ENCODE data around the gene GUCY1A1.

GUCY1A1 gene

DNA sequence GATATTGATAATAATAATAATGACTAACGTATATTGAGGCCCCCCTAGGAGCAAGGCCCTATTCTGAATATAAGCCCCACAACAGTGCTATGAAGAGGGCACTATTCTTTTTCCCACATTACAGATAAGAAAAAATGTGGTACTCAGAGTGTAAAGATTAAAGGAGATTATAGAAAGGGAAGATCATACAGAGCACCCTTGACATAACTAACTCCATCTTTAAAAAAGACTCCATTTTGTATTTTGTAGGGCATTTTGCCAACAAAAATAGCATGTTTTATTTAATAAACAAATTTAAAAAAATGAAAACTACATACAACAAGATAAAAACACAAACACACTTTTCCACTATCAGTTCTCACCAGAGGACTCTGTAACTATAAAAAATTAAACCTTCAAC, 42.1 kb downstream of the GUCY1A1 start:
- no peak for DNase-seq (ENCODE audit: low spot score)
- Histone ChIP-seq H3K36me3 (ENCODE audit: low read depth) (no peaks in the 10 kb centered on the region), H3K9me3 (ENCODE audit: severe bottlenecking) (no peaks in the 10 kb centered on the region), H3K27ac (ENCODE audit: poor library complexity, severe bottlenecking) (no peak overlapping the region), H3K4me1 (ENCODE audit: insufficient read depth, poor library complexity, severe bottlenecking) (no peaks in the 10 kb centered on the region), H3K4me3 (ENCODE audit: severe bottlenecking) (no peak overlapping the region), H3K27me3 (ENCODE audit: insufficient read depth, poor library complexity, severe bottlenecking) (no peaks in the 10 kb centered on the region)
- ATAC-seq (ENCODE audit: low read depth), result no peak
- TF ChIP-seq, protein P1, sequence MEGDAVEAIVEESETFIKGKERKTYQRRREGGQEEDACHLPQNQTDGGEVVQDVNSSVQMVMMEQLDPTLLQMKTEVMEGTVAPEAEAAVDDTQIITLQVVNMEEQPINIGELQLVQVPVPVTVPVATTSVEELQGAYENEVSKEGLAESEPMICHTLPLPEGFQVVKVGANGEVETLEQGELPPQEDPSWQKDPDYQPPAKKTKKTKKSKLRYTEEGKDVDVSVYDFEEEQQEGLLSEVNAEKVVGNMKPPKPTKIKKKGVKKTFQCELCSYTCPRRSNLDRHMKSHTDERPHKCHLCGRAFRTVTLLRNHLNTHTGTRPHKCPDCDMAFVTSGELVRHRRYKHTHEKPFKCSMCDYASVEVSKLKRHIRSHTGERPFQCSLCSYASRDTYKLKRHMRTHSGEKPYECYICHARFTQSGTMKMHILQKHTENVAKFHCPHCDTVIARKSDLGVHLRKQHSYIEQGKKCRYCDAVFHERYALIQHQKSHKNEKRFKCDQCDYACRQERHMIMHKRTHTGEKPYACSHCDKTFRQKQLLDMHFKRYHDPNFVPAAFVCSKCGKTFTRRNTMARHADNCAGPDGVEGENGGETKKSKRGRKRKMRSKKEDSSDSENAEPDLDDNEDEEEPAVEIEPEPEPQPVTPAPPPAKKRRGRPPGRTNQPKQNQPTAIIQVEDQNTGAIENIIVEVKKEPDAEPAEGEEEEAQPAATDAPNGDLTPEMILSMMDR (IDR thresholded peaks at IDR 0.05; ENCODE audit: poor library complexity, severe bottlenecking), result no peak

DNA sequence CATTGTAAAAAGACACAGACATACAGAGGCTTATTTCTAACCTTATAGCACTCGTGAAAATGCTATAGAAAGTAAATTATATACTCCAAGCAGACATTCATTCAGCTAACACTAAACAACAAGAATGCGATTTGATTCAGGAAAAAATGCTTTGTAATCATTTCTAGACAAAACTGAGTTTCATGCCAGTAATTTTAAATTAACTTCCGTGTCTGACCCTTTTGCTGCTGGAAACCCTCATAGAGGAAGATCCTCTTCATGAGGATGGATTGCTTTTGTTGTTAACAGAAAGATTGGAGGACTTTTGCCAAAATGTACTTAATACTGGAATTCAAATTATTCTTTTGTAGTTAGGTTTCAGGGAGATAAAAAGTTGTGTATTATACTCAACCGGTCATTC, 43.3 kb downstream of the GUCY1A1 start:
- Histone ChIP-seq H3K36me3 (ENCODE audit: low read depth) (no peaks in the 10 kb centered on the region), H3K4me1 (ENCODE audit: insufficient read depth, poor library complexity, severe bottlenecking) (no peaks in the 10 kb centered on the region), H3K4me3 (ENCODE audit: severe bottlenecking) (no peak overlapping the region), H3K27me3 (ENCODE audit: insufficient read depth, poor library complexity, severe bottlenecking) (no peaks in the 10 kb centered on the region), H3K27ac (ENCODE audit: poor library complexity, severe bottlenecking) (no peak overlapping the region), H3K9me3 (ENCODE audit: severe bottlenecking) (no peaks in the 10 kb centered on the region)
- TF ChIP-seq, protein P1 (IDR thresholded peaks at IDR 0.05; ENCODE audit: poor library complexity, severe bottlenecking), result no peak
- DNase-seq (ENCODE audit: low spot score) (no peak), ATAC-seq (ENCODE audit: low read depth) (no peak)

DNA sequence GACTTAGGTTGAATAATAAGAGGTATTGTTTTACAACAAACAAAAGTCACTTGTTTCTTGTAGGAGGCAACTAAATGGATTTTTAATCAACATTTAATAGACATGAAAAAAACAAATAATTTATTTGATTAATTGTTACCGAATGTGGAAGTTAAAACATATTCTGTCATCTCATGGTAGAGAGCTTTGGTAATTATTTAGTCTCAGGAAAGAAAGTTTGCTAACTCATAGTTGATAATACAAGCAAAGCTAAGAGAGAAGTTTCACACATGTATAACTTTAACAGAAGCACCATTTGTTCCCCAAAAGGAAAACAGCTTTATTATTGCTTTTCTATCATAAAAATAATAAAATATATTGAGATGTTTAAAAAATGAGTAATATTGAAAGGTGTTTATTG, 44.9 kb downstream of the GUCY1A1 start:
- TF ChIP-seq, protein P1 (IDR thresholded peaks at IDR 0.05; ENCODE audit: poor library complexity, severe bottlenecking), result no peak
- DNase-seq (ENCODE audit: low spot score), result no peak
- Histone ChIP-seq H3K4me3 (ENCODE audit: severe bottlenecking) (no peak overlapping the region), H3K9me3 (ENCODE audit: severe bottlenecking) (no peaks in the 10 kb centered on the region), H3K4me1 (ENCODE audit: insufficient read depth, poor library complexity, severe bottlenecking) (no peaks in the 10 kb centered on the region), H3K27ac (ENCODE audit: poor library complexity, severe bottlenecking) (no peak overlapping the region), H3K36me3 (ENCODE audit: low read depth) (no peaks in the 10 kb centered on the region), H3K27me3 (ENCODE audit: insufficient read depth, poor library complexity, severe bottlenecking) (no peaks in the 10 kb centered on the region)
- no peak for ATAC-seq (ENCODE audit: low read depth)

DNA sequence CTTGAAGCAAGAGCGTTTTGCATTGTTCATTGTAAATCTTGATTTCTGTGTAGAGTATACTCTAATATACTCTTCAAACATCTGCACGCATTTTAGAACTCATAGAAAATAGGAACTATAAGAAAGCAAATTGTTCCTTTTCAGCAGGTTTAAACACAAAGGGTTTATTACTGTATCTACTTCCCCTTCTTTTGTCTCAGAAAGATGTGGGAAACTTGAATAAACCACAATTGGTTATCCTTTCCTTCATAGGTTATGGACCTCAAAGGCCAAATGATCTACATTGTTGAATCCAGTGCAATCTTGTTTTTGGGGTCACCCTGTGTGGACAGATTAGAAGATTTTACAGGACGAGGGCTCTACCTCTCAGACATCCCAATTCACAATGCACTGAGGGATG, 46.2 kb downstream of the GUCY1A1 start:
- Histone ChIP-seq H3K9me3 (ENCODE audit: severe bottlenecking) (no peaks in the 10 kb centered on the region), H3K27me3 (ENCODE audit: insufficient read depth, poor library complexity, severe bottlenecking) (no peaks in the 10 kb centered on the region), H3K27ac (ENCODE audit: poor library complexity, severe bottlenecking) (no peak overlapping the region), H3K4me1 (ENCODE audit: insufficient read depth, poor library complexity, severe bottlenecking) (no peaks in the 10 kb centered on the region), H3K4me3 (ENCODE audit: severe bottlenecking) (no peak overlapping the region), H3K36me3 (ENCODE audit: low read depth) (no peaks in the 10 kb centered on the region)
- DNase-seq (ENCODE audit: low spot score), result no peak
- ATAC-seq (ENCODE audit: low read depth), result no peak
- TF ChIP-seq, protein P1 (IDR thresholded peaks at IDR 0.05; ENCODE audit: poor library complexity, severe bottlenecking), result no peak

DNA sequence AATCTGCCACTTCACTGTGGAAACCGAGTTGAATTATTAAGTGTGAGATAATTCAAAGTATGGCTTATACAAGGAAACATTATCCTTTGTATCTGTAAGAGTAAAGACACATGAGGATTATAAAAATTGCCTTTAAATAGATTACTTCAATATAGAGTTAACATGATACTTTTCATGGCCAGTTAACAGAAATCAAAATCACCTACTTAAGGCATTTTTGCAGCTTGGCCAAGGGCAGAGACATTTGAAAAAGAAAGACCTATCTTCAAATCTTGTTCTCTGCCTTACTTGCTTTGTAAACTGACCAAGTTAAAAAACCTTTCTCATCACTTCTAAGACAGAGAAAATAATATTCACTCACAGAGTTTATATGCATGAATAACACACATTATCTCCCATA, 47.3 kb downstream of the GUCY1A1 start:
- Histone ChIP-seq H3K27me3 (ENCODE audit: insufficient read depth, poor library complexity, severe bottlenecking) (no peaks in the 10 kb centered on the region), H3K9me3 (ENCODE audit: severe bottlenecking) (no peaks in the 10 kb centered on the region), H3K4me3 (ENCODE audit: severe bottlenecking) (no peak overlapping the region), H3K36me3 (ENCODE audit: low read depth) (no peaks in the 10 kb centered on the region), H3K4me1 (ENCODE audit: insufficient read depth, poor library complexity, severe bottlenecking) (no peaks in the 10 kb centered on the region), H3K27ac (ENCODE audit: poor library complexity, severe bottlenecking) (no peak overlapping the region)
- TF ChIP-seq, protein P1 (IDR thresholded peaks at IDR 0.05; ENCODE audit: poor library complexity, severe bottlenecking), result no peak
- DNase-seq (ENCODE audit: low spot score) (no peak), ATAC-seq (ENCODE audit: low read depth) (no peak)

Measured in RWPE2 (cell line).